ENCODE results near the gene NUP98.
"Not testable (repeated sequence)": the region's sequence is repeated elsewhere in the genome, so short reads cannot be mapped to it uniquely, and the experiment has no call there.

The NUP98 gene

GRCh38 chr11:3669742-3670183 is 127.6 kb downstream of the NUP98 start:
- no peak for DNase-seq (ENCODE audit: low read depth)

- no peak for DNase-seq (ENCODE audit: low read depth)
Observed at GRCh38 chr11:3669128-3669527, 128.2 kb downstream of the NUP98 start.

- no peak for DNase-seq (ENCODE audit: low read depth)
Observed at GRCh38 chr11:3667149-3668035, 130.0 kb downstream of the NUP98 start.

GRCh38 chr11:3666023-3666530 is 131.3 kb downstream of the NUP98 start:
- no peak for DNase-seq (ENCODE audit: low read depth)

- DNase-seq (ENCODE audit: low read depth): no peak
Observed at GRCh38 chr11:3665336-3666022, 131.9 kb downstream of the NUP98 start.

GRCh38 chr11:3664032-3664630 is 133.2 kb downstream of the NUP98 start:
- no peak for DNase-seq (ENCODE audit: low read depth)

GRCh38 chr11:3662856-3663255 is 134.5 kb downstream of the NUP98 start:
- DNase-seq (ENCODE audit: low read depth): no peak

GRCh38 chr11:3660960-3661359 is 136.4 kb downstream of the NUP98 start:
- DNase-seq (ENCODE audit: low read depth): no peak

- no peak for DNase-seq (ENCODE audit: low read depth)
Observed at GRCh38 chr11:3659595-3660515, 137.5 kb downstream of the NUP98 start.

- DNase-seq (ENCODE audit: low read depth): no peak
Observed at GRCh38 chr11:3658252-3658651, 139.1 kb downstream of the NUP98 start.

- not testable (repeated sequence) for DNase-seq (ENCODE audit: low read depth)
Observed at GRCh38 chr11:3657331-3657730, 140.0 kb downstream of the NUP98 start.

- DNase-seq (ENCODE audit: low read depth): no peak
Observed at GRCh38 chr11:3655547-3655946, 141.8 kb downstream of the NUP98 start.

GRCh38 chr11:3652514-3652913 is 144.8 kb downstream of the NUP98 start:
- not testable (repeated sequence) for DNase-seq (ENCODE audit: low read depth)

GRCh38 chr11:3649374-3649773 is 148.0 kb downstream of the NUP98 start:
- DNase-seq (ENCODE audit: low read depth): not testable (repeated sequence)

- not testable (repeated sequence) for DNase-seq (ENCODE audit: low read depth)
Observed at GRCh38 chr11:3648843-3649242, 148.5 kb downstream of the NUP98 start.

GRCh38 chr11:3645552-3645951 is 151.8 kb downstream of the NUP98 start:
- DNase-seq (ENCODE audit: low read depth): no peak

- peak; percentile 31 for DNase-seq (ENCODE audit: low read depth)
Observed at GRCh38 chr11:3644817-3645235, 152.5 kb downstream of the NUP98 start, which contains the start of gene ART1. Gene ART1, plus strand, starts transcription at chr11:3645128. Its CDS starts 14,086 bp downstream, at chr11:3659214.

- DNase-seq (ENCODE audit: low read depth): peak; percentile 10
Observed at GRCh38 chr11:3643102-3643546, 154.2 kb downstream of the NUP98 start.

GRCh38 chr11:3642071-3642951 is 155.0 kb downstream of the NUP98 start:
- DNase-seq (ENCODE audit: low read depth): peak; percentile 87

- no peak for DNase-seq (ENCODE audit: low read depth)
Observed at GRCh38 chr11:3641701-3642070, 155.7 kb downstream of the NUP98 start, which contains the start of gene ART5. Gene ART5, minus strand, starts transcription at chr11:3641992. Its CDS starts 130 bp downstream, at chr11:3641862.
